HepG2 (cell line): ENCODE measurements around the gene MARK4. TPM values are rescaled to one million over a fixed set of nuclear protein-coding genes. Genes with fewer than 3 reads are reported as not detected.

ENCODE experiments used
- ATAC-seq: fragments of 200-7000 bp; cut with Tn5 transposase; 3 replicates; pipeline ENCODE4 v1.9.1; 2020; ENCODE audit warnings: mild to moderate bottlenecking, moderate library complexity
- BruUV-seq: library from RNA; stranded (reverse); fragments of 400-500 nt; replicated peaks from 2 replicates; lab custom pipeline; 2021; lab: Mats Ljungman, UMichigan
- CTCF ChIA-PET: fragments of 300-600 bp; formaldehyde crosslinking; extraction: SDS; loops from one replicate; lab custom pipeline; 2021; ENCODE audit warnings: low total read pairs, inconsistent platforms, low intra/inter-chr PET ratio; lab: Yijun Ruan, JAX
- POLR2A ChIA-PET: fragments of 350-600 bp; sonication (Branson Sonifier 250); formaldehyde crosslinking; loops from one replicate; lab custom pipeline; 2020; ENCODE audit warnings: antibody characterized with exemption, inconsistent platforms; lab: Yijun Ruan, JAX
- DNase-seq: peaks from one replicate; pipeline ENCODE4 v3.0.0-alpha.2; 2015; ENCODE audit warnings: low spot score
- FAIRE-seq: peaks from 3 replicates; lab custom pipeline; 2011; peaks lifted over from hg19 to GRCh38; lab: Jason Lieb, UNC
- H2AFZ ChIP-seq: one replicate; pipeline ENCODE4 v1.6.1; 2011; ENCODE audit warnings: low read length, inconsistent platforms
- H3K27ac ChIP-seq: fragments of 300-600 bp; 3 replicates; pipeline ENCODE4 v1.8.0; 2011; ENCODE audit warnings: mixed run types, mild to moderate bottlenecking, mixed read lengths, low read length, inconsistent platforms; ENCODE audit not compliant: insufficient read depth; ENCODE audit errors: extremely low read length
- H3K27me3 ChIP-seq, 2 experiments: fragments of 200-600 bp in 1 of 2; 2 replicates in 1 of 2; 3 replicates in 1 of 2; pipeline versions ENCODE4 v1.6.0 to v1.8.0; 2011; ENCODE audit warnings: low read length in 2 of 2, mild to moderate bottlenecking in 2 of 2, moderate library complexity in 2 of 2, inconsistent platforms in 1 of 2; ENCODE audit not compliant: insufficient read depth in 2 of 2, control insufficient read depth in 1 of 2
- H3K36me3 ChIP-seq, 2 experiments: fragments of 200-600 bp in 1 of 2; replicated peaks in 1 of 2; 2 replicates in 1 of 2; 3 replicates in 1 of 2; pipeline versions ENCODE4 v1.5.1 to v1.8.0; 2011; ENCODE audit warnings: low read length in 2 of 2, inconsistent platforms in 1 of 2; ENCODE audit not compliant: insufficient read depth in 2 of 2, control insufficient read depth in 1 of 2
- H3K4me1 ChIP-seq: 2 replicates; pipeline ENCODE4 v1.5.1; 2012; ENCODE audit warnings: low read length, inconsistent platforms; ENCODE audit not compliant: insufficient read depth
- H3K4me2 ChIP-seq: 2 replicates; pipeline ENCODE4 v1.6.0; 2011; ENCODE audit warnings: low read depth, low read length, inconsistent platforms
- H3K4me3 ChIP-seq, 3 experiments: fragments of 200-600 bp in 1 of 3; sonication (generic), shearing (Covaris generic) in 1 of 3; replicated peaks in 1 of 3; 2 replicates each; pipeline ENCODE4 v1.5.1; 2011 to 2016; ENCODE audit warnings: low read length in 3 of 3, inconsistent platforms in 2 of 3, low read depth in 2 of 3, mild to moderate bottlenecking in 2 of 3, control low read depth in 1 of 3, mixed read lengths in 1 of 3; ENCODE audit not compliant: insufficient read depth in 1 of 3
- H3K79me2 ChIP-seq: one replicate; pipeline ENCODE4 v1.6.1; 2011; ENCODE audit warnings: low read length, inconsistent platforms; ENCODE audit not compliant: insufficient read depth
- H3K9ac ChIP-seq: 2 replicates; pipeline ENCODE4 v1.6.0; 2011; ENCODE audit warnings: mild to moderate bottlenecking, low read depth, low read length, inconsistent platforms; ENCODE audit not compliant: insufficient read depth
- H3K9me3 ChIP-seq: 2 replicates; pipeline ENCODE4 v1.5.1; 2012; ENCODE audit warnings: mild to moderate bottlenecking, low read length
- H4K20me1 ChIP-seq: 2 replicates; pipeline ENCODE4 v1.6.0; 2011; ENCODE audit warnings: inconsistent platforms, mild to moderate bottlenecking, low read length, moderate library complexity; ENCODE audit not compliant: insufficient read depth
- CENPBD1 ChIP-seq: sonication (generic); formaldehyde crosslinking; IDR thresholded peaks from 2 replicates; pipeline ENCODE4 v1.8.0; 2022; ENCODE audit warnings: missing genetic modification reagents, low read depth, mild to moderate bottlenecking, borderline replicate concordance
- HNRNPH1 ChIP-seq: fragments of 200-400 bp; formaldehyde crosslinking; optimal IDR thresholded peaks from 2 replicates; pipeline ENCODE3; 2017; ENCODE audit warnings: mild to moderate bottlenecking, low read depth, low read length
- HOXA9 ChIP-seq: sonication (generic); formaldehyde crosslinking; IDR thresholded peaks from 2 replicates; pipeline ENCODE4 v1.8.1; 2022; ENCODE audit warnings: missing genetic modification reagents, mild to moderate bottlenecking, moderate library complexity, borderline replicate concordance
- MAFF ChIP-seq: IDR thresholded peaks from 2 replicates; pipeline ENCODE4 v1.6.1; 2011; ENCODE audit warnings: low read depth, low read length, improper control_type of control experiment
- RBM22 ChIP-seq: fragments of 200-400 bp; formaldehyde crosslinking; optimal IDR thresholded peaks from 2 replicates; pipeline ENCODE3; 2017; ENCODE audit warnings: mild to moderate bottlenecking, low read length, moderate library complexity
- SP1 ChIP-seq, 2 experiments: fragments of 450-650 bp in 1 of 2; sonication (generic) in 1 of 2; formaldehyde crosslinking in 1 of 2; IDR thresholded peaks; 2 replicates each; pipeline versions ENCODE4 v1.4.0 to v1.6.1; 2016 to 2020; ENCODE audit warnings: missing genetic modification reagents in 1 of 2
- SP5 ChIP-seq: IDR thresholded peaks from 2 replicates; pipeline ENCODE4 v1.6.1; 2016; ENCODE audit warnings: low read depth, borderline replicate concordance
- U2AF2 ChIP-seq: fragments of 200-400 bp; formaldehyde crosslinking; IDR thresholded peaks from 2 replicates; pipeline ENCODE4 v1.6.1; 2017; ENCODE audit warnings: low read depth, mild to moderate bottlenecking, low read length
- ZEB1 ChIP-seq: IDR thresholded peaks from 2 replicates; pipeline ENCODE4 v1.6.1; 2012; ENCODE audit warnings: mild to moderate bottlenecking, low read depth, inconsistent platforms; ENCODE audit not compliant: insufficient replicate concordance
- ZFP36L2 ChIP-seq: sonication (generic); formaldehyde crosslinking; IDR thresholded peaks from 2 replicates; pipeline ENCODE4 v1.4.0; 2020; ENCODE audit warnings: missing genetic modification reagents
- ZNF550 ChIP-seq: sonication (generic); formaldehyde crosslinking; IDR thresholded peaks from 2 replicates; pipeline ENCODE4 v1.4.0; 2020; ENCODE audit warnings: mild to moderate bottlenecking, missing genetic modification reagents, borderline replicate concordance
- ZNF652 ChIP-seq: IDR thresholded peaks from 2 replicates; pipeline ENCODE4 v1.6.1; 2016; ENCODE audit warnings: low read depth, borderline replicate concordance
- ZNF660 ChIP-seq: sonication (generic); formaldehyde crosslinking; IDR thresholded peaks from 2 replicates; pipeline ENCODE4 v1.5.1; 2020; ENCODE audit warnings: mild to moderate bottlenecking, low read depth, missing genetic modification reagents, borderline replicate concordance
- ZNF672 ChIP-seq: sonication (generic); formaldehyde crosslinking; IDR thresholded peaks from 2 replicates; pipeline ENCODE4 v1.8.1; 2022; ENCODE audit warnings: missing genetic modification reagents
- ZNF678 ChIP-seq: sonication (generic); formaldehyde crosslinking; IDR thresholded peaks from 2 replicates; pipeline ENCODE4 v1.4.0; 2020; ENCODE audit warnings: mild to moderate bottlenecking, missing genetic modification reagents
- WGBS: methylation state at CpG from one replicate; pipeline ENCODE4 v1.1.6; 2017; ENCODE audit warnings: low lambda C conversion rate; 5-methylcytosine and 5-hydroxymethylcytosine counted together
- in situ Hi-C: cut with HindIII; loops from 2 replicates; pipeline ENCODE4 v1.10.0; 2017; ENCODE audit warnings: low pct_unique_long_range_greater_than_20kb; ENCODE audit not compliant: extremely low pct_ligation_motif_present
- intact Hi-C: fragments of 100-400 bp; cut with micrococcal nuclease; formaldehyde crosslinking; loops from one replicate; pipeline ENCODE4 v1.10.0; 2022; ENCODE audit not compliant: unreplicated experiment
- polyA plus RNA-seq, 8 experiments: library from polyadenylated mRNA; depleted of rRNA in 3 of 8; stranded (reverse) in 7 of 8; unstranded in 1 of 8; fragments of >200 nt; fragmentation: Illumina TruSeq in 4 of 8; extraction: Trizol in 4 of 8; gene quantifications; 2 replicates each; pipeline versions ENCODE4 v1.2.1 to v1.2.3, GENCODE V29; 2011 to 2016; ENCODE audit warnings: low read depth in 4 of 8, missing spikeins in 1 of 8, mixed read lengths in 1 of 8; ENCODE audit not compliant: insufficient read depth in 1 of 8
- total RNA-seq, 5 experiments: library from RNA; depleted of rRNA; stranded (reverse); fragments of >200 nt; fragmentation: Illumina TruSeq; extraction: Trizol; gene quantifications; 2 replicates each; pipeline ENCODE4 v1.2.3, GENCODE V29; 2016; ENCODE audit warnings: low read depth in 1 of 5
- TF ChIP-seq, protein P1 (sequence below): fragments of 450-650 bp; IDR thresholded peaks from 2 replicates; pipeline ENCODE4 v1.6.1; 2017
- TF ChIP-seq, protein P2 (sequence below): sonication (generic); formaldehyde crosslinking; IDR thresholded peaks from 2 replicates; pipeline ENCODE4 v1.4.0; 2020; ENCODE audit warnings: mild to moderate bottlenecking, low read depth, missing genetic modification reagents
- TF ChIP-seq, protein P3 (sequence below): sonication (generic); formaldehyde crosslinking; IDR thresholded peaks from 2 replicates; pipeline ENCODE4 v1.4.0; 2020; ENCODE audit warnings: missing genetic modification reagents

Gene MARK4
- total and polyA plus RNA-seq, 2 of the 13 experiments (the other 11 are each of a cell fraction or from before 2014, with no cell fraction given), result 7.0 to 12.2 TPM

DNA sequence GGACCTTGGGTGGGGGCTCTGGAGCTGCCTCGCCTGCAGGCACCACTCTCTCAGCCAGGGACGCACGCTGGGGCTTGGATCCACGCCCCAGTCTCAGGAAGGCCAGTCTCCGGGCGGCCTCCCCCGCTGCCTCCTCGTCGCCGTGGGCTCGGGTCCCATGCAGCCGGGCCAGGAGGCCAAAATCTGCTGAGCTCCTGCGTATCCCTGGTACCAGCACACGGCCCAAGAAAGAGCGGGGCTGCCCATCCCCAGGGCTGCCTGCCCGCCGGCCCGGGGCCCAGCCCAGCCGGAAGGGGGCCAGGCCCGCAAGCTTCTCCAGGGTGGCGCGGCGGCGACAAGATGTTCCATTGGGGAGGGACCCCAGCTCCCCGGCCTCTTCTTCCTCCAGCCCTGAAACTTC, 12.5 kb upstream of the MARK4 start:
- no TSS peak for BruUV-seq
- CTCF ChIA-PET, result no interaction called here
- ATAC-seq, result no peak

More for the DNA sequence above, 12.5 kb upstream of the MARK4 start:
- no peak overlapping the region for H3K27ac ChIP-seq
- TF ChIP-seq, protein P1, sequence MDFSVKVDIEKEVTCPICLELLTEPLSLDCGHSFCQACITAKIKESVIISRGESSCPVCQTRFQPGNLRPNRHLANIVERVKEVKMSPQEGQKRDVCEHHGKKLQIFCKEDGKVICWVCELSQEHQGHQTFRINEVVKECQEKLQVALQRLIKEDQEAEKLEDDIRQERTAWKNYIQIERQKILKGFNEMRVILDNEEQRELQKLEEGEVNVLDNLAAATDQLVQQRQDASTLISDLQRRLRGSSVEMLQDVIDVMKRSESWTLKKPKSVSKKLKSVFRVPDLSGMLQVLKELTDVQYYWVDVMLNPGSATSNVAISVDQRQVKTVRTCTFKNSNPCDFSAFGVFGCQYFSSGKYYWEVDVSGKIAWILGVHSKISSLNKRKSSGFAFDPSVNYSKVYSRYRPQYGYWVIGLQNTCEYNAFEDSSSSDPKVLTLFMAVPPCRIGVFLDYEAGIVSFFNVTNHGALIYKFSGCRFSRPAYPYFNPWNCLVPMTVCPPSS, result no peak
- TF ChIP-seq ZFP36L2 (CRISPR knock-in tag), result no peak
- no peak for TF ChIP-seq ZNF672 (CRISPR knock-in tag)
- no peak for TF ChIP-seq ZEB1
- TF ChIP-seq, protein P2, sequence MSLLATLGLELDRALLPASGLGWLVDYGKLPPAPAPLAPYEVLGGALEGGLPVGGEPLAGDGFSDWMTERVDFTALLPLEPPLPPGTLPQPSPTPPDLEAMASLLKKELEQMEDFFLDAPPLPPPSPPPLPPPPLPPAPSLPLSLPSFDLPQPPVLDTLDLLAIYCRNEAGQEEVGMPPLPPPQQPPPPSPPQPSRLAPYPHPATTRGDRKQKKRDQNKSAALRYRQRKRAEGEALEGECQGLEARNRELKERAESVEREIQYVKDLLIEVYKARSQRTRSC, result no peak
- TF ChIP-seq SP5 (CRISPR knock-in tag), result no peak
- no peak for TF ChIP-seq RBM22
- no peak for TF ChIP-seq U2AF2
- TF ChIP-seq ZNF652, result no peak
- no peak for TF ChIP-seq ZNF678
- no peak for TF ChIP-seq HOXA9
- no peak for TF ChIP-seq MAFF
- no peak for TF ChIP-seq SP1 (IDR thresholded peaks at IDR 0.05)
- TF ChIP-seq SP1 (CRISPR knock-in tag; IDR thresholded peaks at IDR 0.05), result no peak
- no peak for TF ChIP-seq ZNF550
- no peak for TF ChIP-seq ZNF660 (CRISPR knock-in tag)
- TF ChIP-seq HNRNPH1, result no peak
- TF ChIP-seq CENPBD1 (CRISPR knock-in tag), result no peak
- TF ChIP-seq, protein P3, sequence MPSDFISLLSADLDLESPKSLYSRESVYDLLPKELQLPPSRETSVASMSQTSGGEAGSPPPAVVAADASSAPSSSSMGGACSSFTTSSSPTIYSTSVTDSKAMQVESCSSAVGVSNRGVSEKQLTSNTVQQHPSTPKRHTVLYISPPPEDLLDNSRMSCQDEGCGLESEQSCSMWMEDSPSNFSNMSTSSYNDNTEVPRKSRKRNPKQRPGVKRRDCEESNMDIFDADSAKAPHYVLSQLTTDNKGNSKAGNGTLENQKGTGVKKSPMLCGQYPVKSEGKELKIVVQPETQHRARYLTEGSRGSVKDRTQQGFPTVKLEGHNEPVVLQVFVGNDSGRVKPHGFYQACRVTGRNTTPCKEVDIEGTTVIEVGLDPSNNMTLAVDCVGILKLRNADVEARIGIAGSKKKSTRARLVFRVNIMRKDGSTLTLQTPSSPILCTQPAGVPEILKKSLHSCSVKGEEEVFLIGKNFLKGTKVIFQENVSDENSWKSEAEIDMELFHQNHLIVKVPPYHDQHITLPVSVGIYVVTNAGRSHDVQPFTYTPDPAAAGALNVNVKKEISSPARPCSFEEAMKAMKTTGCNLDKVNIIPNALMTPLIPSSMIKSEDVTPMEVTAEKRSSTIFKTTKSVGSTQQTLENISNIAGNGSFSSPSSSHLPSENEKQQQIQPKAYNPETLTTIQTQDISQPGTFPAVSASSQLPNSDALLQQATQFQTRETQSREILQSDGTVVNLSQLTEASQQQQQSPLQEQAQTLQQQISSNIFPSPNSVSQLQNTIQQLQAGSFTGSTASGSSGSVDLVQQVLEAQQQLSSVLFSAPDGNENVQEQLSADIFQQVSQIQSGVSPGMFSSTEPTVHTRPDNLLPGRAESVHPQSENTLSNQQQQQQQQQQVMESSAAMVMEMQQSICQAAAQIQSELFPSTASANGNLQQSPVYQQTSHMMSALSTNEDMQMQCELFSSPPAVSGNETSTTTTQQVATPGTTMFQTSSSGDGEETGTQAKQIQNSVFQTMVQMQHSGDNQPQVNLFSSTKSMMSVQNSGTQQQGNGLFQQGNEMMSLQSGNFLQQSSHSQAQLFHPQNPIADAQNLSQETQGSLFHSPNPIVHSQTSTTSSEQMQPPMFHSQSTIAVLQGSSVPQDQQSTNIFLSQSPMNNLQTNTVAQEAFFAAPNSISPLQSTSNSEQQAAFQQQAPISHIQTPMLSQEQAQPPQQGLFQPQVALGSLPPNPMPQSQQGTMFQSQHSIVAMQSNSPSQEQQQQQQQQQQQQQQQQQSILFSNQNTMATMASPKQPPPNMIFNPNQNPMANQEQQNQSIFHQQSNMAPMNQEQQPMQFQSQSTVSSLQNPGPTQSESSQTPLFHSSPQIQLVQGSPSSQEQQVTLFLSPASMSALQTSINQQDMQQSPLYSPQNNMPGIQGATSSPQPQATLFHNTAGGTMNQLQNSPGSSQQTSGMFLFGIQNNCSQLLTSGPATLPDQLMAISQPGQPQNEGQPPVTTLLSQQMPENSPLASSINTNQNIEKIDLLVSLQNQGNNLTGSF (CRISPR knock-in tag), result no peak
- TF ChIP-seq, all 625 proteins: peak for 0
- H3K4me1 ChIP-seq, result no peaks in the 10 kb centered on the region
- H3K79me2 ChIP-seq, result no peaks in the 10 kb centered on the region
- DNase-seq, result no peak
- H3K9ac ChIP-seq, result no peak overlapping the region
- no peaks in the 10 kb centered on the region for H3K9me3 ChIP-seq
- in situ Hi-C loops (no loop called here), intact Hi-C loops (no loop called here)
- H2AFZ ChIP-seq, result no peak overlapping the region
- FAIRE-seq, result no peak
- WGBS, result 72% methylated on average over 7 of the region's 25 CpGs
- H3K4me3 ChIP-seq, result no peak overlapping the region
- H4K20me1 ChIP-seq, result no peaks in the 10 kb centered on the region
- H3K36me3 ChIP-seq, result no peaks in the 10 kb centered on the region
- POLR2A ChIA-PET, result no interaction called here
- H3K27me3 ChIP-seq, result peaks cover 6 to 31% of the 10 kb centered on the region in 2 experiments
- H3K4me2 ChIP-seq, result no peak overlapping the region
